SU-DHL-6 (cell line): ENCODE measurements around the gene ADAMTS4.

Experiments used
- H2AFZ ChIP-seq: fragments of 200-600 bp; sonication (generic); 2 replicates; pipeline ENCODE4 v1.6.1; 2014; ENCODE audit warnings: low read depth, mild to moderate bottlenecking, moderate library complexity, mixed read lengths, antibody characterized with exemption, low read length; ENCODE audit not compliant: severe bottlenecking
- H3F3A ChIP-seq: fragments of 200-600 bp; shearing (Covaris generic); 2 replicates; pipeline ENCODE4 v1.6.0; 2016; ENCODE audit warnings: antibody characterized with exemption, mild to moderate bottlenecking; ENCODE audit not compliant: insufficient read depth
- H3K27ac ChIP-seq: fragments of 200-600 bp; sonication (generic); 2 replicates; pipeline ENCODE4 v1.5.1; 2016; ENCODE audit warnings: low read depth, mild to moderate bottlenecking, low read length, moderate library complexity, mixed read lengths
- H3K27me3 ChIP-seq: fragments of 200-600 bp; sonication (generic), shearing (Covaris generic); 2 replicates; pipeline ENCODE4 v1.6.0; 2014; ENCODE audit warnings: mild to moderate bottlenecking, low read length
- H3K36me3 ChIP-seq: fragments of 200-600 bp; sonication (generic); 2 replicates; pipeline ENCODE4 v1.6.1; 2014; ENCODE audit warnings: mild to moderate bottlenecking, low read length, mixed read lengths
- H3K4me2 ChIP-seq: fragments of 300-600, 200-600 bp; shearing (Covaris generic), sonication (generic); 2 replicates; pipeline ENCODE4 v1.6.0; 2014; ENCODE audit warnings: low read length, low read depth, mild to moderate bottlenecking; ENCODE audit not compliant: poor library complexity, severe bottlenecking
- H3K4me3 ChIP-seq: fragments of 200-600 bp; sonication (generic); 2 replicates; pipeline ENCODE4 v1.5.1; 2014; ENCODE audit warnings: antibody characterized with exemption, low read length, mild to moderate bottlenecking, mixed read lengths; ENCODE audit not compliant: insufficient read depth, poor library complexity, severe bottlenecking
- H3K79me2 ChIP-seq: fragments of 200-600 bp; sonication (generic); 2 replicates; pipeline ENCODE4 v1.6.1; 2014; ENCODE audit warnings: mild to moderate bottlenecking, low read length, moderate library complexity; ENCODE audit not compliant: insufficient read depth
- H3K9ac ChIP-seq: fragments of 200-600 bp; sonication (generic); 2 replicates; pipeline ENCODE4 v1.7.0; 2014; ENCODE audit warnings: mild to moderate bottlenecking, low read length
- H3K9me2 ChIP-seq: fragments of 200-600 bp; sonication (generic); replicated peaks from 2 replicates; pipeline ENCODE4 v1.6.1; 2014; ENCODE audit warnings: low read length; ENCODE audit not compliant: insufficient read depth
- H3K9me3 ChIP-seq: fragments of 200-600 bp; sonication (generic); 2 replicates; pipeline ENCODE4 v1.6.1; 2014; ENCODE audit warnings: low read length, mixed read lengths; ENCODE audit not compliant: insufficient read depth
- H4K20me1 ChIP-seq: fragments of 200-600 bp; sonication (generic); 2 replicates; pipeline ENCODE4 v1.6.1; 2014; ENCODE audit warnings: low read depth, mild to moderate bottlenecking, antibody characterized with exemption, low read length, moderate library complexity, mixed read lengths
- CTCF ChIP-seq: fragments of 200-600 bp; sonication (generic); IDR thresholded peaks from one replicate; pipeline ENCODE4 v1.5.1; 2017; ENCODE audit warnings: antibody characterized with exemption, mild to moderate bottlenecking, low read length, moderate library complexity; ENCODE audit not compliant: insufficient read depth, poor library complexity, severe bottlenecking
- EZH2phosphoT487 ChIP-seq: fragments of 200-600 bp; sonication (generic), shearing (Covaris generic); conservative IDR thresholded peaks from 2 replicates; pipeline ENCODE4 v1.6.1; 2018; ENCODE audit warnings: mild to moderate bottlenecking, antibody characterized with exemption, low read length, moderate library complexity, mixed read lengths

The ADAMTS4 gene

GRCh38 chr1:161137881-161138280 lies 61.0 kb downstream of the ADAMTS4 start:
- Histone ChIP-seq H3K4me3 (no peak overlapping the region), H3K9ac (no peak overlapping the region), H3K79me2 (peaks cover 10% of the 10 kb centered on the region), H3K4me2 (no peak overlapping the region), H3K36me3 (no peaks in the 10 kb centered on the region), H3F3A (peaks cover 12% of the 10 kb centered on the region), H4K20me1 (no peaks in the 10 kb centered on the region), H3K9me2 (no peaks in the 10 kb centered on the region), H3K27me3 (no peaks in the 10 kb centered on the region), H3K27ac (no peak overlapping the region), H3K9me3 (no peaks in the 10 kb centered on the region), H2AFZ (no peak overlapping the region)
- TF ChIP-seq CTCF (no peak), EZH2phosphoT487 (no peak)
